DLD1 (cell line): ENCODE measurements around the gene NKX6-2.

Source experiments
- in situ Hi-C: cut with HindIII; loops from 2 replicates; pipeline ENCODE4 v1.10.0; 2017; ENCODE audit warnings: low sequenced_read_pairs

The NKX6-2 gene

DNA sequence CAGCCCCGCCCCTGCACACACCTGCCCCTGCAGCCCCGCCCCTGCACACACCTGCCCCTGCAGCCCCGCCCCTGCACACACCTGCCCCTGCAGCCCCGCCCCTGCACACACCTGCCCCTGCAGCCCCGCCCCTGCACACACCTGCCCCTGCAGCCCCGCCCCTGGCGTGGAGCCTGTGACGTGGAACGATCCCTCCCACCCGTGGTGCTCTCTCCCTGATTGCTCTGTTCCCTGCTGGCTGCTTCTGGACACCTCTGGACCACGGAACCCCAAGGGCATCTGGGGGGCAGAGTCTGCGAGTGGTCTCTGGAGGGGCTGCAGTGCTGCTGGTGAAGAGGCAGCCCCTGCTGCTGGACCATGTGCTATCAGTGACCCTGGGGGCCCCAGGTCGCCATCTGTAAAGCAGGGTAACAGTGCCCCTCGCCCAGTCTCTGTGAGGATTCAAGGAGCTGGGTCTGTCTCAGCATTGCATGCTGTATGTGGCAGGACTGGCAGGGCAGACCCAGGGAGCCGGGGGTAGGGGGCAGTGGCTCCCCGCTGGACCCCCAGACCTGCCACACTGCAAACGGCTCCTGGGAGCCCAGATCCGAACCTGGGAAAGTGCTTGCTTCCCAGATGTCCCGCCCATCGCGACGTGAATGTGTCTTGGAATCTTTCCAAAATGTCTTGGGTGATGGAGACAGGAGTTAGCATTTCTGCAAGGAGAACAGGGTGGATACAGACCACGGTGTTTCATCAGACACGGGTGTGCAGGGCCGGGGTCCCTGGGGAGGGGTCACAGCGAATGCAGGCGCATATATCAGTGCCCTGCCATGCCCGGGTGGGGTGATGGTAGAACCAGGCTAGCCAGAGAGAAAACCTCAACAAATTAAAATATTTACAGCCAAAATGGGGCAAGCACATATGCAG lies 27.9 kb upstream of the NKX6-2 start:
- in situ Hi-C loops: no loop called here

DNA sequence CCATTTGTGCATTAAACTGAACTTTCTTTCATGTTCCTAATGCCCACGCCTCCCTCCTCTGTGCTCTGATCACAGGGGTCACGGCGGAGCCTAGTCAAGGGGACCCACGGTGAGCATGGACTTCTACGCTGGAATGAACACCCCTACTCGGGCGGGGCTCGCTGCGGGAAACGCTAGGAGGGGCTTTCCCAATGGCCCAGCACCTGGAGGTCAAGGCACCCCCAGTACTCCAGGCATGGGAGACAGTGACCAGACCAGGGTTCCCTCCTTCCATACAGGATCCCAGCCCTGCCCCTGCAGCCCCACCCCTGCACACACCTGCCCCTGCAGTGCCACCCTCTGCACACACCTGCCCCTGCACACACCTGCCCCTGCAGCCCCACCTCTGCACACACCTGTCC lies 27.1 kb upstream of the NKX6-2 start:
- in situ Hi-C loops: no loop called here

DNA sequence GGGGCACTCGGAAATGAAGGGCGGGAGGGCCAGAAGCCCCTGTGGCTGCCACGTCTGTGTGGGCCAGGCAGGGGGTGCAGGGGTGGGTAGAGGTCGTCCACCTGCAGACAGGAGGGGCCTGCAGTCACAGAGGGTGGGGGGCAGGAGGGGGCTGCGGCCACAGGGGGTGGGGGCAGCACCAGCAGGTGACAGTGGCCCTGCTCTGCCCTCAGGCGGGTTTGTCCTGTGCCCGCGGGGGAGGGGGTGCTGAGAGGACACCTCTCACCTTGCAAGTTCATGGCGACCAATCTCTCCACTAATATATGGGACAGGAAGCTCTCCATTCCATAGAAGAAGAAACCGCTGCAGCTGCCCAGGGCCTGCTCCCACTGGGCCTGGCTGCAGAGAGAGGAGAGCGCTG lies 26.6 kb upstream of the NKX6-2 start:
- in situ Hi-C loops: no loop called here

DNA sequence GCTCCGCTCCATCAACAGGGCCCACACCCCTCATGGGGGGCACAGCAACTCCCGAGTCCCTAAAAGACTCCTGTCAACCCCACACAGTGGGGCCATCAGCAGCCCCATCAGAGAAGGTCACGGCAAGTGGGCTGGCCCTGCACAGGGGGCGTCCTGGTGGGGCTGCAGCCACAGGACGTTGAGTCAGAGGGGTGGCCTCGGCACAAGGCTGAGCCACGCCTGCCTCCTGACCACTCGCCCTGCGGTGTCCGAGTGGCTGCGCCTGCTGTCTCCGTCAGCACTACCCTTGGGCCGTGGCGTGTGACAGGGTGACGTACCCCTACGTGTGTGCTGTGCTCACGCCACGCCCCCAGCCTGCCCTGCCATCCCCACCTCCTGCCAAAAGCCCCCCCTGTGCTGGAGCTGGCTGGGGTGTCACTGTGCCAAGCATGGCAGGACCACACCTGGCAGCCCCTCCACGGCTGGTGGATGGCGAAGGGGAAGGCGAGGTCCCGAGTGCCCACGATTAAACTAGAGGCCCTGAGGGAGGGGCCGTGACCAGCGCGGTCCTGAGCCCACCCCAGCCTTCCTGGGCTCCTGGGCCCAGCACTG lies 26.0 kb upstream of the NKX6-2 start:
- in situ Hi-C loops: no loop called here

DNA sequence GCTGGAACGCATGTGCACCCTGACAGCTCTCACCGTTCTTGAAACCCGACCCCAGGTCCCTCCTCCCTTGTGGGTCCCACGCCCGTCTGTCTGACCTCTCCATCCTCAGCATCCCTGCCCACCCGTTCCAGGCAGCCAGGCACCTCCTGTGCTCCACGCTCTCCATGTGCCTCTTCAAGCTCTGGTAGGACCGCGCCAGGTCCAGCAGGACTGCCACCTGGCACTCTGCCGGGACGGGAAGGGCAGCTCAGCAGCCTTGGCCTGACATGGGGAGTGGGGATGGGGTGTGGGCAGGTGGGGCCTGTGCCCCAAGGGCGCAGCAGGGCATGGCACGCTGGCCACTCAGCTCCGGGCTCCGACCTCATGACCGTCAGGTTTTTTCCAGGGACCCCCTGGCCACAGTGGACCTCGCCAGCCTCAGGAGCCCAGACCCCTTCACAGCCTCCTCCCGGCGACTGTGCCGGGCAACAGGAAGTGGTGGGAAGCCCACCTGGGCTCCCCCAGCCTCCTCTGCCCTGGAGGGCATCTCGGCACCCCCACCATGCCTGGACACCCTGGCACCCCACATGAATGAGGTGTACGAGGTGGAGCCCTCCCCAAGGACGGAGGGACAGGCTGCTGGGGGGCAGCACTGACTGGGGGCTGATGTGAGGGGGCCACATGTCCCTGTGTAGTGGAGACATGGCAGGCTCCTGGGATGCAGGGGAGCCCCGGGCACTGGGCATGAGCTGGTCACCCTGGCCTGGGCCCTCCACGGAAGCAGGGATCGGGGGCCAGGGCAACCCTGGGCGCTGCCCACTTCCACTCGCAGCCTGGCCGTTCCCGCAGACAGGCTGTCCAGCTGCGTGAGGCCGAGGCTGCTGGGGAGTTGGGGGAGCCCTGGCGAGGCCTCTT lies 25.1 kb upstream of the NKX6-2 start:
- in situ Hi-C loops: no loop called here

DNA sequence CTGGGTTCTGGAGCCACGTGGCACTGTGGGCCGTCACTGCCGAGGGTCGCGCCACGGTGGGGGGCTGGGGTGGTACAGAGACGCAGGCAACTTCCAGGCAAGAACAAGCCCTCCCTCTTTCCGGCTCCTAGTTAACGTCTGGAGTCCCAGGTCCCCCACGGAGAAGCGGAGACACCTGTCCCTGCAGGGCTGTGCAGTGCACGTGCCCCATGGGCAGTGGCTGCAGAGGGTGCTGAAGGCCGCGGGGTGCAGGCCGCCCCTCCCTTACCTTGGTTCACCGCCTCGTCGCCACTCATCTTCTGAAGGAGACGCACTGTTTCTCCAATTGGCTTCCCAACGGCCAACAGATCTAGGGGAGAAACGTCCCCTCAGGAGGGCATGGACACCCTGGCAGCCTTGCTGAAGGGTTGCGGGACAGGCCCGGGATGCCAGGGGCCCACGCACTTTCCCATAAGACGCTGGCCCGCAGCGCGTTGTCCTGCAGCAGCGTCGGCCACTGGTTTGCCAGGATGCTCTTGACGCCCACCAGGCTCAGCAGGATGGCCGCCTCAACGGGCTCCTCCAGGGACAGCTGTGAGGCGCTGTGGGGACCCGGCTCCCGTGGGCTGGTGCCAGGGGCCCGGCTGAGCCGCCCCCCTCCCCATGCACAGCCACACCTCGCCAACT lies 24.3 kb upstream of the NKX6-2 start:
- in situ Hi-C loops: no loop called here

DNA sequence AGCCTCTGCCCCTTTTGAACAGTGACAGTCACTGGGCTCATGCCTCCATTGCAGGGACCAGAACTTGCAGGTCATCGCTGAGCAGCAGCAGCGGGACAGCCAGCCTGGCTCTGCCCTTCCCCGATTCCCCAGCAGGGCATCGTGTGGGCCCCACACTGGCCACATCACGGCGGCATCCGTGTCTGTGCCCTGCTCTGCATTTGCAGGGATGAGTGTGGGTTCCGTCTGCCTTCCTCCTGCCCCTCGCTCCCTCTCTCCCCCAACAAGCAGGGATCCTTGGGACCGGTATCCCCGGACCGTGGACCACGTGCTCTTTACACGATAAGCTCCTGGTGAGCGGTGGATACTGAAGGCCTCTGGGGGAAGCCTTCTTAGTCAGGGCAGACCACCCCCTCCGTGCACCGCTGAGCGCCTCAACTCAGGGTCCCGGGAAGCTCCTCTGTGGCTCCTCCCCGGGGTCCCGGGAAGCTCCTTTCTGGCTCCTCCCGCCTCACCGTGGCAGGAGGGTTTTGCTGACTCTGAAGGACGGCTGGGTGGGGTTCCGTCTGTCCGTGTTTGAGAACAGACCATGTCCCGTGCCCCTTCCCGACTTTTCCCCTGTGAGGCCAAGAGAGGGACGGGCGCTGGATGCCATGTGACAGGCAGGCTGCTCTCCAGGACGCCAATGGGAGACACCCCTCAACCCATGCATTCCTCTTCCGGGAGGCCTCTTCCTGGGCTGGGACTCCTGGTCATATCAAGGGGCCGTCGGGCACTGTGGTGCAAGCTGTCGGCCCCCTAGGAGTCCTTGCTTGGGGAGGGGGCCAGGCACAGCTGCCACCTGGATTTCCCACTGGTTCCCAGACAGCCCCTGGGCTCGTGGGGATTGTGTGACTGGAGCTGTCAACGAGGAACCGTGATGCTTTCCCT lies 23.5 kb upstream of the NKX6-2 start:
- in situ Hi-C loops: no loop called here

DNA sequence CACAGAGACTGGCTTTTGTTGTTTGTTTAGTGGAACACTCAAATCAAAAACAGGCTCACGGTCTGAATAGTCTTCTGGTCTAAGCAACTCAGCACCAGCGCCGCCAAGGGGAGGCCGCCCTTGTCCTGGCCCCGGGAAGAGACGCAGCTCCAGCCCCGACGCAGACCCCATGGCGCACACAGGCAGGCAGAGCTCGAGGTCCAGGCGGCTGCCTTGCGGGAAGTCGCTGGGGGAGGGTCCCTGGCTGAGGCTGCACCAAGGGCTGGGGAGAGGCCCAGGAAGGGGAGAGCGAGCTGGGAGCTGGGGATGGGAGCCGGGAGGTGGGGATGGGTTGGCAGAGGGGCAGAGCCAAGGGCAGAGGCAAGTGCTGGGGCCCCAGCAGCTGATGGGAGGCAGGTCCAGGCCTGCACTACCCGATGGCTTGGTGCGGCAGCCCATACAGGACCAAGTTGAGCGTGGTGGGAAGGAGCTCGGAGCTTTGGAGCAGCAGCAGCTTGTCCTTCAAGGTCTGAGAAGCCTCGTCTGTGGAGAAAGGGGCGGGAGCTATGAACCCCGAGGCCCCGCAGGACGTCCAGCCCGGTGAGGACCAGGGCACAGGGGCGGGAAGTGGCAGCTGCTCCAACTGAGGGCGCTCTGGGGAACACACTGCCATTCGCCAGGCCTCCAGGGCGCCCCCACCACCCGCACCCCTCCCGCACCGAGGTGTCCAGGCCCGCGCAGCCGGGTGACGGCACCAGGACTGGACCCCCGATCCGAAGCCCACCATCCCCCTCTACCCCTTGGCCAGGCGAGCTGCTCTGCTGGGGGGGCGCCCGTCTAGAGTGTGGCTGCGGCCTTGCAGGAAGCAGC lies 22.7 kb upstream of the NKX6-2 start:
- in situ Hi-C loops: no loop called here

DNA sequence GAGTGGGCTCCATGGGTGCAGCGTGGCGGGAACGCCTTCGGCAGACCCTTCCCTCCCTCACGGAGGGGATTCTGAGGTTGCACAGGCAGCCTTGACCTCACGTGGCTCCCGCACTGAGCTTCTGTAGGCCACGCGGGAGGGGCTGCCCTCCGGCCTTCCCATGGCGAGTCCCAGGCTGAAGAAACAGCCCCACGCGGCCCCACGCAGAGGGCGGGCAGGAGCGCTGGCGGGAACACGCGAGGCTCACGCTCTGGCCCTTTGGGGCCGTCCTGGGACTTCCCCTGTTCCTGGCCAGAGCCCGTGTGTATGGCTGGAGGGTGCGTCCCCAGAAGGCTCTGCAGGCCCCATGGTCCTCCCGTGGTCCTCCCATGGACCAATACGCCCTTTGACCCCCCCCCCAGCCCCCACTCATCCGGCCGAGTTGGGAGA lies 21.7 kb upstream of the NKX6-2 start:
- in situ Hi-C loops: no loop called here

DNA sequence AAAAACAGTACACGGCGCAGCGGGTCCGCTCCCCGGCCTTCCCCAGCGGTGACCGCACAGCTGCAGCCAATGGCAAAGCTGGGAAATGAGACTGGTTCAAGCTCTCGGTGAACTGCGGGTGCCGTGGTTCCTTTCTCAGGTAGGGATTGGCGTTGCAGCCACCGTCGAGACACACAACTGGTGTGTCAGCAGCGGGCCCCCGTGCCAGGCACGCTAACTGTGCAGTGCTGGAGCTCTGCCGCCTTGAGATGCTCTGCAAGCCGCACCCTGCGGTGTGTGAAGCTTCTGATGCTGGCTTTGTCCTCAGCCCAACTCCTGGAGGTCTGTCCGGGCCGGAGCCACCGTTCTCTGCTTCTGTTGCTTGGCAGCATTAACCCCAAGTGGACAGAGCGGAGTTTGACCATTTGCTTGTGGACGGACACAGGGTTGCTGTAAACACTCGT lies 20.6 kb upstream of the NKX6-2 start:
- in situ Hi-C loops: no loop called here

DNA sequence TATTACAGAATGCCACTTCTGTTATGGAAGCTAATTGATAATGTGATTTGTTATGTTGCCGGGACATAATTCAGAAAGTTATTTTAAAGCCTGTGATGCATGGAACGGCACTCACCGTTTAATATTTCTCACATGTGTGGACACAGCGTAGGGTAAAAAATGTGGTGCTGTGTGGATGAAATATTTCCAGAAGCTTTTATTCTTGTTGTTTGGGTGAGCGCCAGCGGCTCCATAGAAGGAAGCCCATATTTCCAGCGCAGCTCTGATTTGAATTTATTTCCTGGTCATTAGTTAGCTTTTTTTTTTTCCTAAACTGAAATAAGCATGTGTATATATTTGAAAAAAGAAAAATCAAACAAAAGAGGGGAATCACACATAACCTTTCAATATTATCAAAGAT lies 20.2 kb upstream of the NKX6-2 start:
- in situ Hi-C loops: no loop called here

DNA sequence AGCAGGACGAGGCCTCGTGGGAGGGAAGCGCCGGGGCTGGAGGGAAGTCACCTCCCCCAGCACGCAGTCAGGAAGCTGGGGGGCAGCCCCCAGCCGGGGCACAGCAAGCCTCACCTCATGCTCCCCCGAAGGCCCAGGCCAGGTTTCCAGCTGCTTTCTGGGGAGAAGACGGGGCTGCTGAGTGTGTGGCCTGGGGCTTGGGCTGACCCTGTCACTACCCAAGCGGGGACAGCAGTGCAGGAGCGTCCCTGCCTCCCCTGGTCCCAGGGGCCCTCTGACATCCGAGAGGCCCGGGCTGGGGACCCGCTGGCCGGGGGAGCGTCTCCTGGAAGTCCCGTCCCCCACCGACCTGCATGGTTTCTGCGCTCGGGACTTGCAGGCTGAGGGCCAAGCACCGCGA lies 19.7 kb upstream of the NKX6-2 start:
- in situ Hi-C loops: no loop called here

DNA sequence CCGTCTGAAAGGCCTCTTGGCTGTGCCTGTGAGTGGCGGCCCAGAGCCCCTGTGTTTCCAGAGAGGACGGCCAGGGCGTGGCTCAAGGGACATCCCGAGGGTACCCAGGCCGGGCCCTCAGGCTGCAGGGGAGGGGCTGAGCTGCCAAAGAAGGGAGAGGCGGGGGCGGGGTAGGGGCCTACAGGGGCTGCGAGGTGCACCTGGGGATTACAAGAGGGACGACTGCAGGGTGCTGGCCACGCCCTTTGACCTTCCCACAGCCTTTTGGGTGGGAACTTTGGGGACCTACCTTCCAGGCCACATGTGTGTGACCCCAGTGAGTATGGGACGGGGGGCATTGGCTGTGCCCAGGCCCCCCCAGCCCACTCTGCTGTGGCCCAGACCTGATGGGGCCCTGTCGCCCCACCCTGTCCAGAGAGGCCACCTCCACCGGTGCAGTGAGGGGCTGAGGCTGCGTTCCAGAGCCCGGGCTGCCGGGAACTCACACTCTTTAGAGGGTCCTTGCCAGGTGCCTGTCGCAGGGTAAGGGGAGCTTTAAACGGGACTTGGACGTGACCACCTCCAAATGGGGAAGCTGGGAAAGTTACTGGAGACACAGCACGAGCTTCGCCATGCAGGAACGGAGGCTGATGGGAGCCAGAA lies 19.0 kb upstream of the NKX6-2 start:
- in situ Hi-C loops: no loop called here

DNA sequence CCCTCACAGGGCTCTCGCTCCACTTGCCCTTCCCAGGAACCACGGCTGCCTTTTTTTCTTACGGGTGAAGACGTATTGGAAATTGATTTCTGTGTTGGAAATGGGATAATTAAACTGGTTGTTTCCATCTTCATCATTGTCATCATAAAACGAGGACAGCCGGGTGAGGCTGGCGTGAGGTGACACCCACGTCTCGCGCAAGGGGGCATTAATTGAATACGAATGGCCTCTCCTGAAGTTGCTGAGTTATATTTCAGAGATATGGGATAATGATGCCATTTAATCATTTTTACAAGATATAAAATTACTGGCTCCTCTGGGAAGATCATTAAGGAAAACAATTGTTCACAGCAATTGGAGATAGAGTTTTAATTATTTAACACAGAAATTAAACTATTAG lies 18.3 kb upstream of the NKX6-2 start:
- in situ Hi-C loops: no loop called here

DNA sequence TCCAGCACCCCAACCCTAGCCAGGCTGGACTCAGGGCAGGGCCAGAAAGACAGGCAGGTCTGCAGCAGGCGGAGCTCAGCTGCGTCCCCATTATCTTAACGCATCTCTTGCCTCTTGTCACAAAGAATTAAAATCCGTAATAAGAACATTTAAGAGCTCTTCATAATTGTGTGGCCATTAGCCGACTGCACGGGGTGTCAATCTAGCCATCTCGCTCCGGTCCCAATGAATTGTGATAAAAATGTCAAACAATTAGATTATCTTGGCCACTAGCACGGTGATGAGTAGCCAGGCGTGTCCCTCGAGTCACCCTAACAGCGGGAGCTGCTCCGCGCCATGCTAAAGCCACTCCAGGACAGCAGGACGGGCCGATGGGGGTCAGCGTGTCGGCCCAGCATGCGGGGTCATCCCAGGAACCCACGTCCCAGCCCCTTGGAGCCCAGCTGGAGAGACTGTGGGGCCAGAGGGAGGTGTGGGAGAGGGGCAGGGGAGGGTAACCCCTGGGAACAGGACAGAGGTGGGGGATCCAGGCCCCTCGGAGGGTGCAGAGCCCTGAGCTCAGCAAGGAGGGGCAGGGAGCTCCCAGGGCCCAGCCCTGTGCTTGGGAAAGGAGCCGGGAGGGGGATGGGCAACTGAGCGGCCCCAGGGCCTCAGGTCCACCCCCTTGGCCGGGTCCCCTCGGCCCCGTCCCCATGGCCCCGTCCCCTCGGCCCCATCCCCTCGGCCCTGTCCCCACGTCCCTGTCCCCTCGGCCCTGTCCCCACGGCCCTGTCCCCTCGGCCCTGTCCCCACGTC lies 17.7 kb upstream of the NKX6-2 start:
- in situ Hi-C loops: no loop called here

DNA sequence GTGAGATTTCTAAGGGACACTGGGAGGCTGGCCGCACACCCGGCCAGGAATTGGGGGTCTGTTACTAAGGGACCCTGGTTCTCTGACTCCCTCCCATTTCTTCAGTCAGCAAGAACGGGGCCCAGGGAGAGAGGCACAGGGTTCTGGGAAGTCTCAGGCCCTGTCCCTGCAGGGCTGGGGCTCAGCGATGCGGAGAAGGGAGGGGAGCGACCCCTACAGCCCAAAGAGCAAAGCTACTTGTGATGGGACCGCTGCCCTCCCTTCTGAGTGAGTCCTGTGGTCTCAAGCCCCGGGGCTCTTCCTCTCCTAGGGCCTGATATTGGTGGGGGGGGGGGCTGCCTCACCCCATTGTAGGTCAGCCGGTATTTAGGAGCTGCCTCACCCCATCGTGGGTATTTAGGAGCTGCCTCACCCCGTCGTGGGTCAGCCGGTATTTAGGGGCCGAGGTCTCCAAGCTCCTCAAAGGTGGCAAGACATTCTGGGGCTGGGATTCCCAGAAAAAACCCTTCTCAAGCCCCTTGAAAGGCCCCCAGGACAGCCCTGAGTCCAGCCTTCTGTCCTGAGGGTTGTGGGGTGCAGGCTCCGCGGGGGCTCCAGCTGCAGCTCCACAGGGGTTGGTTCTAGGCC lies 16.9 kb upstream of the NKX6-2 start:
- in situ Hi-C loops: no loop called here

DNA sequence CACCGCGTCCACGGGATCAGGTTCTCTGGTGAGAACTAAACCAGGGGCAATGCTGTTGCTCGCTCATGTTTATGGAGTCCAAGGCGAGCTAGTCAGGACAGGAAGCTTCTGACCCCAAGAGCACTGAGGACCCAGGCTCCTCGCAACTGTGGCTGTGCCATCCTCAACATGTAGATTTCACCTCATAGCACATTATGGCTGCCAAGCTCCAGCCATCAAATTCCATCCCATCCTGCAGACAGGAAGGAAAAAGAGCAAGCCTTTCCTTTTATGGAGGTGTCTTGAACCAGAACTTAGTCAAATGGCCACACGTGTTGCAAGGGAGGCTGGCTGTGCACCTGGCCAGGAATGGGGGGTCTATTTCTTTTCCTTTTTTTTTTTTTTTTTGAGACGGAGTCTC lies 16.1 kb upstream of the NKX6-2 start:
- in situ Hi-C loops: no loop called here
